Endodermal cell (in vitro differentiated cells): ENCODE data around the gene OR51B2. TPM values are rescaled to one million over a fixed set of nuclear protein-coding genes. Genes with fewer than 3 reads are reported as not detected.

Source experiments
- DNase-seq: peaks from one replicate; pipeline ENCODE4 v3.0.0-alpha.2; 2017
- H3K27ac ChIP-seq: 2 replicates; pipeline ENCODE4 v1.5.1; 2013; ENCODE audit warnings: mild to moderate bottlenecking, low read depth, low read length, moderate library complexity
- H3K27me3 ChIP-seq: 2 replicates; pipeline ENCODE4 v1.6.1; 2013; ENCODE audit warnings: mild to moderate bottlenecking, low read length, moderate library complexity; ENCODE audit not compliant: insufficient read depth, control insufficient read depth, poor library complexity, severe bottlenecking
- H3K36me3 ChIP-seq: 2 replicates; pipeline ENCODE4 v1.7.0; 2013; ENCODE audit warnings: mild to moderate bottlenecking, low read length, moderate library complexity; ENCODE audit not compliant: control insufficient read depth, insufficient read depth
- H3K4me1 ChIP-seq: one replicate; pipeline ENCODE4 v1.7.0; 2013; ENCODE audit warnings: low read length; ENCODE audit not compliant: control insufficient read depth, insufficient read depth
- H3K4me3 ChIP-seq: 2 replicates; pipeline ENCODE4 v1.5.1; 2013; ENCODE audit warnings: mild to moderate bottlenecking, low read length, moderate library complexity
- H3K9ac ChIP-seq: 2 replicates; pipeline ENCODE4 v1.6.1; 2013; ENCODE audit warnings: mild to moderate bottlenecking, low read length, moderate library complexity; ENCODE audit not compliant: poor library complexity, severe bottlenecking; ENCODE audit errors: extremely low read depth
- H3K9me3 ChIP-seq: 2 replicates; pipeline ENCODE4 v1.6.1; 2013; ENCODE audit warnings: mild to moderate bottlenecking, low read length, moderate library complexity; ENCODE audit not compliant: control insufficient read depth
- H3K27ac Mint-ChIP-seq: 2 replicates; pipeline ENCODE4 v1.8.0; 2020; ENCODE audit warnings: mixed read lengths
- H3K27me3 Mint-ChIP-seq: 2 replicates; pipeline ENCODE4 v1.8.0; 2021; ENCODE audit warnings: mild to moderate bottlenecking, mixed read lengths; ENCODE audit not compliant: insufficient read depth
- H3K36me3 Mint-ChIP-seq: 2 replicates; pipeline ENCODE4 v1.8.0; 2020; ENCODE audit warnings: low read depth, mixed read lengths
- H3K4me1 Mint-ChIP-seq: 2 replicates; pipeline ENCODE4 v1.8.0; 2020; ENCODE audit warnings: mixed read lengths
- H3K4me3 Mint-ChIP-seq: 2 replicates; pipeline ENCODE4 v1.8.0; 2020; ENCODE audit warnings: mild to moderate bottlenecking, moderate library complexity, mixed read lengths
- H3K9me3 Mint-ChIP-seq: 2 replicates; pipeline ENCODE4 v1.8.0; 2020; ENCODE audit warnings: mild to moderate bottlenecking, mixed read lengths
- CTCF ChIP-seq: fragments of 200-600 bp; sonication (generic); conservative IDR thresholded peaks from 2 replicates; pipeline ENCODE4 v1.5.0; 2021; ENCODE audit warnings: antibody characterized with exemption, mild to moderate bottlenecking
- WGBS, 2 experiments: methylation state at CpG; one replicate each; pipeline versions ENCODE4 v1.1.5 to v1.1.7; 2013; ENCODE audit warnings: missing lambda C conversion rate in 2 of 2, mixed read lengths in 1 of 2; ENCODE audit not compliant: insufficient coverage in 1 of 2, insufficient read length in 1 of 2; 5-methylcytosine and 5-hydroxymethylcytosine counted together
- long read RNA-seq, 4 experiments: library from polyadenylated mRNA in 2 of 4; library from RNA in 1 of 4; library from capped mRNA in 1 of 4; stranded (forward) in 3 of 4; unstranded in 1 of 4; transcript quantifications; one replicate each; pipeline ENCODE4 v2.0.0, GENCODE V29; 2020 to 2021; ENCODE audit warnings: inconsistent platforms in 1 of 4
- polyA plus RNA-seq, 2 experiments: library from polyadenylated mRNA; stranded (reverse); fragments of 50-300 nt; gene quantifications; one replicate each; pipeline ENCODE4 v1.2.3, GENCODE V29; 2013
- total RNA-seq, 2 donors: library from RNA; stranded (reverse); fragmentation: NEBNext Ultra II Directional in 1 of 2; extraction: Animal tissue kit (Norgen Biotek cat#: 25700) in 1 of 2; gene quantifications; 2 replicates in 1 of 2; 3 replicates in 1 of 2; pipeline ENCODE4 v1.2.1, GENCODE V29; 2021

The OR51B2 gene
- total RNA-seq: under 1 TPM in 1 of 2 donors, not detected in 1; 0.51 TPM
- not detected for polyA plus RNA-seq (2013, experiment 1 of 2)
- polyA plus RNA-seq (2013, experiment 2 of 2): not detected
- long read RNA-seq, experiment 1: 0 reads
- long read RNA-seq, experiment 2: 0 reads
- long read RNA-seq, experiment 3: 0 reads
- long read RNA-seq, experiment 4: 0 reads

GRCh38 chr11:5324197-5324596, at the start of gene OR51B2:
TSS of gene OR51B2 (minus strand) at chr11:5324297. CDS start at chr11:5324297, 0 bp downstream.
- no peak within 1 kb of the TSS for H3K27ac ChIP-seq
- no peaks in the 10 kb centered on the region for H3K9me3 ChIP-seq
- H3K4me1 Mint-ChIP-seq: no peaks in the 10 kb centered on the region
- no peak within 1 kb of the TSS for H3K4me3 Mint-ChIP-seq
- no peak within 1 kb of the TSS for H3K27ac Mint-ChIP-seq
- 99 to 100% methylated on average over 1 to 2 of the region's 3 CpGs for WGBS, 2 experiments
- no peak within 1 kb of the TSS for H3K9ac ChIP-seq
- H3K9me3 Mint-ChIP-seq: no peaks in the 10 kb centered on the region
- no peaks in the 10 kb centered on the region for H3K27me3 Mint-ChIP-seq
- TF ChIP-seq CTCF: no peak
- H3K36me3 ChIP-seq: no peaks in the 10 kb centered on the region
- no peak within 1 kb of the TSS for H3K4me3 ChIP-seq
- H3K4me1 ChIP-seq: no peaks in the 10 kb centered on the region
- H3K36me3 Mint-ChIP-seq: no peaks in the 10 kb centered on the region
- no peaks in the 10 kb centered on the region for H3K27me3 ChIP-seq
- no peak for DNase-seq

- H3K4me1 ChIP-seq: peaks cover 6% of the 10 kb centered on the region
- H3K4me3 Mint-ChIP-seq: no peak overlapping the region
- H3K9ac ChIP-seq: no peak overlapping the region
- peak; percentile 78 for TF ChIP-seq CTCF
- H3K36me3 Mint-ChIP-seq: peaks cover 9% of the 10 kb centered on the region
- DNase-seq: no peak
- no peak overlapping the region for H3K4me3 ChIP-seq
- peaks cover 15% of the 10 kb centered on the region for H3K9me3 ChIP-seq
- H3K27me3 ChIP-seq: no peaks in the 10 kb centered on the region
- peaks cover 16% of the 10 kb centered on the region for H3K9me3 Mint-ChIP-seq
- H3K27ac Mint-ChIP-seq: no peak overlapping the region
- H3K36me3 ChIP-seq: no peaks in the 10 kb centered on the region
- H3K27me3 Mint-ChIP-seq: no peaks in the 10 kb centered on the region
- H3K4me1 Mint-ChIP-seq: peaks cover 16% of the 10 kb centered on the region
- no peak overlapping the region for H3K27ac ChIP-seq
These were observed 45.7 kb upstream of the OR51B2 start for GRCh38 chr11:5369789-5370188.

GRCh38 chr11:5368502-5369043, 44.5 kb upstream of the OR51B2 start:
- no peak for DNase-seq
- peaks cover 9% of the 10 kb centered on the region for H3K36me3 Mint-ChIP-seq

More at GRCh38 chr11:5368502-5369043, 44.5 kb upstream of the OR51B2 start:
- H3K4me3 ChIP-seq: no peak overlapping the region
- WGBS, 2 experiments: 61 to 80% methylated on average over 1 to 3 of the region's 3 CpGs
- H3K27me3 ChIP-seq: no peaks in the 10 kb centered on the region
- peaks cover 6% of the 10 kb centered on the region for H3K4me1 ChIP-seq
- Mint-ChIP-seq H3K9me3 (peaks cover 11% of the 10 kb centered on the region), H3K4me1 (peaks cover 16% of the 10 kb centered on the region), H3K27me3 (no peaks in the 10 kb centered on the region), H3K27ac (no peak overlapping the region), H3K4me3 (no peak overlapping the region)
- H3K9ac ChIP-seq: no peak overlapping the region
- peaks cover 15% of the 10 kb centered on the region for H3K9me3 ChIP-seq
- H3K27ac ChIP-seq: no peak overlapping the region
- no peak for TF ChIP-seq CTCF
- H3K36me3 ChIP-seq: no peaks in the 10 kb centered on the region
